NK-92 (cell line): ENCODE measurements around the gene DLL1.

ENCODE experiments used
- DNase-seq: peaks from one replicate; lab custom pipeline; 2025; ENCODE audit not compliant: unreplicated experiment; lab: John Stamatoyannopoulos, UW

The DLL1 gene

GRCh38 chr6:170253226-170253909 lies 37.5 kb downstream of the DLL1 start:
- DNase-seq, result no peak

- DNase-seq, result no peak
These were observed 38.9 kb downstream of the DLL1 start for GRCh38 chr6:170251776-170252571.

DNA sequence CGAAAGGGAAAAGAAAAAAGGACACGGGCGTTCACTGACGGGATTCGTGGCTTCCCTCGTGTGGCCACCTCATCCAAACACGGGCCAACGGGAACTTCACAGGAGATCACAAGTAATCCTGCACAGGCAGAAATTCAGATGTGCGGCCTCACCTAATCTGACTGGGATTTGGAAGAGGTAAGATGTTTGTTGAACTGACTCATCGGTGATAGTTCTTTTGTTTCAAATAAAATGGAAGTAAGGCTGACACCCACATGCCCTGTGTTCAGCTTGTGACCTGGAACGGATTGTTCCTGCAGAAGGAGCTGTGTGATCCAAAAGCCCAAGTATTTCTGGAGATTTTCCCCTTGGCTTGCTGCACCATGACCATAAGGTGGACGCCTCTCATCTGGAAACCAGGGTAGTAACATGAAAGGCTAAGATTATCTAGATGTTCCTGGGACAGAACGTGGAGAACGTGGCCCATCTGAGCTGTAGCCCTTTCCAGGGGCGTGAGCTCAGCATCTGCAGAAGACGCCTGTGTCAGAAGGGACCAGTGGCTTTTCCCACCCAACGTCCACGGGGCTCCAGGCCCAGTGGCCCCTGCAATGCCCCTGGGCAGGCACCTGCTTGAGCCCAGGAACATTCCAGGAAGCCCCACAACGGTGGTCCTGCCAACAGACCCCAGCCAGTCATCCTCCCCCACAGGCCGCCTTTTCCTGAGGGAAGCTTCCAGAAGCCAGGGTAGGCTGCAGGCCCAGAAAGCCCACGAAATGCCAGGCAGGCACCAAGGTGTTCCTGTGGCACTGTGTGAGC lies 39.7 kb downstream of the DLL1 start:
- no peak for DNase-seq

DNA sequence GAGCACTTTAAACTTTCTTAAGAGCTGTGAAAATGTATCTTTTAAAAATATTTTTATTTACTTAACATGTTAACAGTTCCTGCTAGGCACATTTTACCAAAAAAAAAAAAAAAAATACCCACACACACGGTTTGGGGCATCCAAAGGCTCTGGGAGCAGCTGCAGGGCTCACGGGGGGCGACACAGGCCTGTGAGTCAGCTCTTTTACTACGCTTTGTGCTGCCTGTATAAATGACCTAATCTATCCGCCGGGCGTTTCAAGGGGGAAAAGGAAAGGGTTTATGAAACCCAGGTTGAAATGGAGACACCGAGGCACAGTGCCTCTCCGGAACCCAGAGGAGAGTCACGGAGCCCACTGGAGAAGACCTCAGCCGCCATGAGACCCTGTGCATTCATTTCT lies 40.4 kb downstream of the DLL1 start:
- no peak for DNase-seq

GRCh38 chr6:170249817-170250216 lies 41.1 kb downstream of the DLL1 start:
- DNase-seq, result no peak

GRCh38 chr6:170248861-170249600 lies 41.8 kb downstream of the DLL1 start:
- no peak for DNase-seq

DNA sequence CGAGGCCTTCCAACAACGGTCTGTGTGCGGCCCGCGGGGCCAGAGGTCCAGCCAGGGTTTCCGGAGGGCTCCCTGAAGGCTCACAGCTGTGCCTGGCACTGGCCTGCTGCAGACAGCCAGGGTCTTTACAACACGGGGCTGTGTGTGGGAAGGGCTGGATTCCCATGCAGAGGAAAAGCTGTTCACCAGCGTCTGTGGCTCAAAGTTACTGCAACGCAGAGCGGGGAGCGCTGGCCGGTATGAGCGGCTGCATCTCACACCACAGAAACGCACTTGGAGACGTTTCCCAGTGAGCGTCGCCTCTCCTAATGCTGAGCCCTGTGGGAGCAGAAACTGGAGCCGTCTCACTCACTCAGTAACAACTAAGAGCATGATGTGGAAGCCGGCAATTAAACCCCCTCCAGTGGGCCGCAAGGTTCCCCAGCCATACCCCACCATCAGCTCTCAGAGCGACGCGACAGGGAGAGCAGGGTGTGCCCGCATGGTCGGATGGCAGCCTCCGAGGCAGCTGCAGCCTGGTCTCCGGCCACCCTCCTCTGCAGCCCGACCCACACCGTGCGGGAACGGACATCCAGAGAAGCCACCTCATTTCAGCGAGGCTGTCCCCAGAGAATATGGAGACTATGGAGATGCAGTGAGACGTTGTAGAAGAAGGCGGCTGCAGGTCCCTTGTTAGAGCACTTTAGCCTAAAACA lies 42.6 kb downstream of the DLL1 start:
- no peak for DNase-seq

- DNase-seq, result no peak
These were observed 43.6 kb downstream of the DLL1 start for GRCh38 chr6:170247178-170247701.

- no peak for DNase-seq
These were observed 45.3 kb downstream of the DLL1 start for GRCh38 chr6:170245475-170245992.

- DNase-seq, result no peak
These were observed 46.0 kb downstream of the DLL1 start for GRCh38 chr6:170244721-170245474.

GRCh38 chr6:170243791-170244291 lies 47.0 kb downstream of the DLL1 start:
- DNase-seq, result no peak

- DNase-seq, result no peak
These were observed 47.5 kb downstream of the DLL1 start for GRCh38 chr6:170243386-170243785.

DNA sequence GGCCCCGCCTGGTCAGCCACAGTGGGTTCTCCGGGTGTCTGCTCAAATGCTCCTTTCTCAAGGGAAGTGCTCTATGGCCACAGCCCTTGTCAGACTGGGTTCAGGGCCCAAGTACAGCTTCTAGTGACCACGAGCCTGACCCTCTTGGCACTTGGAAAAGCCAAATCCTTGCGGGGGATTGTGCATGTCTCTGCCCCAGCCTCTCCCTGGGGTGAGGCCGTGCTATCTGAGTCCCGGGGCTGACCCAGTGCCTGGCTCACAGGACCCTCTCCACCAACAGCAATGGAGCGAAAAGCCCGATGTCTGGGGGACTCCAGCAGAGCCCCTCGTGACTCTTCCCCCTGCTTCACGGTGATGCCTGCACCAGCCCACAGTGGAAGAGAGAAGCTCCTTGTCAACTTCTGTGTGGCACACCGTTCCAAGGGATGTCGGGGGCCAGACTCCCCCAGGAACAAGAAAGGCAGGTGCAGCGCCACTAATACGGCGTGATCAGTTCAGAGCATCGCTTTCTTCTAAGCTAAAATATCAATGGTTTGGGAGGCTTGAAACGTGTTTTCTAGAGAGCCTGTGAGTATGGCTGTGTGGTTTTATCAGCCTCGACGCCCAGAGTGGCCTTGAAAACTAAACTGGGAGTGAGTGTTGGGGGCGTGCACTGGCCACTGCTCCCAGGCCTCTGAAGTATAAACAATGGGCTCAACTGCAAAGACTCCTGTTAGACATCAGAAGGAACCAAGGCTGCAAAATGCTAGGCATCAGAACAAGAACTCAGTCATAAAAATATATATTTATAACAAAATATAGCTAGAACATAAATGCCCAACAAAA lies 51.9 kb downstream of the DLL1 start:
- no peak for DNase-seq

DNA sequence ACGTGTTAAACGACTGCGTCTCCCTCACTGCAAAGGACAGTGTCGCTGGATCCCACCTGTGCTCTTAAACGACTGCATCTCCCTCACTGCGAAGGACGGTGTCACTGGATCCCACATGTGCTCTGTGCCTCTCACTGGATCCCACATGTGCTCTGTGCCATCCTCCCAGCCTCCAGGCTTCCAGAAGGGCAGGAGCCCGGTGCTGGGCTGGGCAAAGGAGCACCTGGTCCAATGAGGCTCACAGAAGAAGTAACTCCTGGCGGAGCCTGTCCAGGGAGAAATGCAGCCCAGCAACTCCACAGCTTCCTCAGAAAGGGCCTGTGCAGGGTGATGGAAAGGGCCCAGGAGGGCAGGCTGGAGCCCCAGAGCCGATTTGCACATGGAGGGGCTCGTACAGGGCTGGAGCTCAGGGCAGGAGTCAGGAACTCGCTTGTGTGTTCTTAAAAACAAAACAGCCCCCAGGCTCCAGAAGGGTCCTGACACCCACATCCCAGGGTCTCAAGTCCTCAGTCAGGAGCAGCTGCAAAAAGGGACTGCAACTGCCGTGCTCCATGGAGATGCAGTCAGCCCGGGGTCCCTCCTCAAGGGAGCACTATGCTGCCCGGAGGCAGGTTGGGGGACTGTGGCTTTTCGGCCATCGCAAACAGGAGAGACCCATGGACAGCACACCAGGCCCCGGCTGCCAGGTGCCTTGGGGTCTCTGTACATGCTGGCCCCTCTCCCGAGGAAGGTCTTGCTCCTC lies 52.7 kb downstream of the DLL1 start:
- DNase-seq, result no peak

DNA sequence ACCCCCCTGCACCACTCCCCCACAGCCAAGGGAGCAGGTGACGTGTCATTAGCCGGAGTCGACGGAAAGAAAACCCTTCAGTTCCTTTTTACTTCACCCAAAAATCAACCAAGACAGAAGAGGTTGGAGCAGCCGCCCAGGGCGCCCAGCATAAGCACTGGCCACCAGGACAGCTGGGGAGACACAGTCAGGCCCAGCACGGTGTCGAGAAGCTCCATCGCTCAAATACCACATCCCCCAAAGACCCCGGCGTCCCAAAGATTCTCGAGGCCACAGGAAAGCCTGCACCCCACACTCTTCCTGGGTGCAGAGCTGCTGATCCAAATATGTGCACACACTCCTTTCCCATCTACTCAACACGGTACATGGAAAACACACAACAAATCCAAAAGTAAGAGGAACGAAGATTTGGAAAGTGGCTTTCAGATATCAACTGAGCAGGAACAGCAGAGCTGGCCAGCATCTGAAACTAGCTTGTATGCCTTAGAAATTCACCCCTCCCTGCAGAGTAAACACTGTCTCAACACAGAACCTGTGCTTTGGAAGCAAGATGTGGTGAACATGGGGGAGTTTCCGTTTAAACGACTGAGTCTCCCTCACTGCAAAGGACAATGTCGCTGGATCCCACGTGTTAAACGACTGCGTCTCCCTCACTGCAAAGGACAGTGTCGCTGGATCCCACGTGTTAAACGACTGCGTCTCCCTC lies 54.6 kb downstream of the DLL1 start:
- no peak for DNase-seq

GRCh38 chr6:170235391-170236125 lies 55.3 kb downstream of the DLL1 start:
- no peak for DNase-seq
